ENCODE results near the gene RGMB. TPM values are rescaled to one million over a fixed set of nuclear protein-coding genes. Genes with fewer than 3 reads are reported as not detected.
A peak's percentile ranks its signal among the peaks of the same experiment; 100 is the strongest.

RGMB gene
- total RNA-seq, 1 experiment from 2014 or later: 16.4 TPM

DNA sequence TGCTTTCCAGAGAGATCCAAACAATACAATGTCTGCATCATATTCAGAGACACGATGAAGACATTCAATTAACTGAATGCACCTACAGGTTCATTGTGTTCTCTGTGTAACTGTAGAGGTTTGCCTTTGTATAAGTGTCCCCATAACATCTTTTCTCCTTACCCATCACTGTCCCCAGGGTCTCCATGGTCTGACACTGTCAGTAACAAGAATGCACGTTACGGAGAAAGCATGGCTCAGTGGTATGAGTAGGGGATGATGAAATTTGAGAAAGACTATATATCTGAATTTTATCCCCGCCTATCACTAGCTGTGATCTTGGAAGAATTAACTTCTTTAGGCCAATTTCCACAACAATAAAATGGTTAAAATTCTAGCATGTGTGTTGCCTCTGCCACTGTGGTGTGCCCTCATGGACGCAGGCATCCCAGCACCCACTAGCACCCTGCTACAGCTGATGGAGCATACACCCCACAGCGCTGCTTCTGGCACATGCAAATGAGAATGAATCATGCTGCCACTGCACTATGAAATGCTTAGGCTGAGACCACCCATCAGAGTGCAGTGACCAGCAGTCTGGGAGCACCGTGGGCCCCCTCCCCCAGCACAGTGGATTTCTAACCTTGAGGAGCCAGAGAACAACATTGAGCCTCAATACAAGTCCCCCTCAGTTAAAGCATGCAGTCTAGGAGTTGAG, 54.3 kb downstream of the RGMB start:
- H3K9me3 ChIP-seq: no peaks in the 10 kb centered on the region
- H3K27me3 ChIP-seq (replicated peaks; ENCODE audit: control insufficient read depth, insufficient read depth, low read length): no peaks in the 10 kb centered on the region
- H3K27me3 Mint-ChIP-seq (ENCODE audit: insufficient read depth, unreplicated experiment): no peaks in the 10 kb centered on the region
- no TSS peak for BruUV-seq (replicated peaks)
- H3K4me3 ChIP-seq (ENCODE audit: low read depth, low read length): no peak overlapping the region
- H3K27ac Mint-ChIP-seq (ENCODE audit: unreplicated experiment): no peak overlapping the region
- H3K4me1 ChIP-seq: no peaks in the 10 kb centered on the region
- POLR2A ChIA-PET: no interaction called here
- no peaks in the 10 kb centered on the region for H3K4me1 Mint-ChIP-seq (ENCODE audit: low read depth, unreplicated experiment)
- H3K36me3 Mint-ChIP-seq (ENCODE audit: insufficient read depth, unreplicated experiment): no peaks in the 10 kb centered on the region
- H3K9me3 Mint-ChIP-seq (ENCODE audit: unreplicated experiment): no peaks in the 10 kb centered on the region
- DNase-seq: no peak
- no peak overlapping the region for H3K4me3 Mint-ChIP-seq (ENCODE audit: unreplicated experiment)
- intact Hi-C loops (cut with micrococcal nuclease; ENCODE audit: unreplicated experiment): loop anchor here (1.0 to 10.0 kb wide), 3 partner anchors 59 to 1593 kb away; no protein-coding TSS in a partner anchor
- TF ChIP-seq, protein P1, sequence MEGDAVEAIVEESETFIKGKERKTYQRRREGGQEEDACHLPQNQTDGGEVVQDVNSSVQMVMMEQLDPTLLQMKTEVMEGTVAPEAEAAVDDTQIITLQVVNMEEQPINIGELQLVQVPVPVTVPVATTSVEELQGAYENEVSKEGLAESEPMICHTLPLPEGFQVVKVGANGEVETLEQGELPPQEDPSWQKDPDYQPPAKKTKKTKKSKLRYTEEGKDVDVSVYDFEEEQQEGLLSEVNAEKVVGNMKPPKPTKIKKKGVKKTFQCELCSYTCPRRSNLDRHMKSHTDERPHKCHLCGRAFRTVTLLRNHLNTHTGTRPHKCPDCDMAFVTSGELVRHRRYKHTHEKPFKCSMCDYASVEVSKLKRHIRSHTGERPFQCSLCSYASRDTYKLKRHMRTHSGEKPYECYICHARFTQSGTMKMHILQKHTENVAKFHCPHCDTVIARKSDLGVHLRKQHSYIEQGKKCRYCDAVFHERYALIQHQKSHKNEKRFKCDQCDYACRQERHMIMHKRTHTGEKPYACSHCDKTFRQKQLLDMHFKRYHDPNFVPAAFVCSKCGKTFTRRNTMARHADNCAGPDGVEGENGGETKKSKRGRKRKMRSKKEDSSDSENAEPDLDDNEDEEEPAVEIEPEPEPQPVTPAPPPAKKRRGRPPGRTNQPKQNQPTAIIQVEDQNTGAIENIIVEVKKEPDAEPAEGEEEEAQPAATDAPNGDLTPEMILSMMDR (IDR thresholded peaks at IDR 0.05; ENCODE audit: insufficient read depth in 1 of 2, low read depth in 1 of 2, low read length in 1 of 2, severe bottlenecking in 1 of 2, unreplicated experiment in 1 of 2): no peak
- H3K36me3 ChIP-seq (ENCODE audit: control insufficient read depth, insufficient read depth, low read length): no peaks in the 10 kb centered on the region
- CTCF ChIA-PET: no interaction called here

GRCh38 chr5:98836175-98836574, 62.7 kb downstream of the RGMB start:
- TF ChIP-seq, protein P1 (IDR thresholded peaks at IDR 0.05; ENCODE audit: insufficient read depth in 1 of 2, low read depth in 1 of 2, low read length in 1 of 2, severe bottlenecking in 1 of 2, unreplicated experiment in 1 of 2): no peak
- no peaks in the 10 kb centered on the region for H3K27me3 Mint-ChIP-seq (ENCODE audit: insufficient read depth, unreplicated experiment)
- POLR2A ChIA-PET: no interaction called here

DNA sequence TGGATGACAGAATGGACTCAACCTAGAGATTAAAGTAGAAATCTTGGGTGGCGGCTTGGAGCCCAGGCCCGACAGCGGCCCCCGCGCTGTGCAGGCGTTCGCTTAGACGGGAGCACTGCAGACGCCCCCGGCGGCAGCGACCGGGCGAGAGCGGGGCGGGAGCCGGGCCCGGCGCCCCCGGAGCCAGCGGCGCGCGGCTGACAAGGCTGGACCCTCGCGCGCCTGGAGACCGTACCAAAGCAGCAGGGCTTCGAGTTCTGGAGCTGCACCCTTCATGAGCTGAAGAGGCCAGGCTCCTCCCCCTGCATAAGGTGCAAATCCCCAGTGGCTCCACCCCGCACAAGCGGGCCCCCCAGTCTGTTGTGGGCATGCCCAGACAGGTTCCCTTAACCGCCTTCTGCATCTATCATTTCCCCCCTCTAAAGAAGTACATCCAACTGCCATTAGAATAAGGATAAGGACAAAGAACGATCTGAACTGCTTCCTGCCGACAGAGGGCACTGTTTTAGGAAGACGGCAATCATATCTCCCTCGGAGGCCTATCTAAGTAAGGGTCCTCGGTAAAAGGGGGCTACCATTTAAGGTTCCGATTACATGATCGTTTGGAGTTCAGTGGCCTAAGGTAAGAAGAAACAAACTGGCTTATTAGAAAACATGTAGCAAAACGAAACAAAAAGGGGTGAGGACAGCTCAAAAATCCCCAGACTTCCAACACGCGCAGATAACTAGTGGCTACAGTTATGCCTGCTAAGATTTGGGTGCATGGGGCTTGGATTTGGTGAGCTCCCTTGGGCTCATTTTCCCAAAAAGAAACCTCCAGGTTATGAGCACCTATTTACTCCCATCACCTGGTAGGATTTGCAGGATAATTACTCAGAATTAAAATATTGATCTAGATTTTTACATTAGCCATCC, 66.3 kb downstream of the RGMB start:
- Histone ChIP-seq H3K9me3 (peaks cover 9% of the 10 kb centered on the region), H3K27me3 (replicated peaks; ENCODE audit: control insufficient read depth, insufficient read depth, low read length) (no peaks in the 10 kb centered on the region), H3K4me3 (ENCODE audit: low read depth, low read length) (peak overlapping the region; percentile 15), H3K4me1 (no peaks in the 10 kb centered on the region), H3K36me3 (ENCODE audit: control insufficient read depth, insufficient read depth, low read length) (no peaks in the 10 kb centered on the region)
- Mint-ChIP-seq H3K27ac (ENCODE audit: unreplicated experiment) (no peak overlapping the region), H3K9me3 (ENCODE audit: unreplicated experiment) (no peaks in the 10 kb centered on the region), H3K27me3 (ENCODE audit: insufficient read depth, unreplicated experiment) (no peaks in the 10 kb centered on the region), H3K4me1 (ENCODE audit: low read depth, unreplicated experiment) (no peaks in the 10 kb centered on the region), H3K4me3 (ENCODE audit: unreplicated experiment) (peak overlapping the region; percentile 65), H3K36me3 (ENCODE audit: insufficient read depth, unreplicated experiment) (no peaks in the 10 kb centered on the region)
- TF ChIP-seq, protein P1 (IDR thresholded peaks at IDR 0.05; ENCODE audit: insufficient read depth in 1 of 2, low read depth in 1 of 2, low read length in 1 of 2, severe bottlenecking in 1 of 2, unreplicated experiment in 1 of 2): peak; percentile 20 to 40
- BruUV-seq (replicated peaks): no TSS peak
- ChIA-PET POLR2A (no interaction called here), CTCF (no interaction called here)
- DNase-seq: peak in 1 of 2 experiments; percentile 13
- intact Hi-C loops (cut with micrococcal nuclease; ENCODE audit: unreplicated experiment): no loop called here

More at GRCh38 chr5:98836175-98836574, 62.7 kb downstream of the RGMB start:
- intact Hi-C loops (cut with micrococcal nuclease; ENCODE audit: unreplicated experiment): no loop called here
- no TSS peak for BruUV-seq (replicated peaks)
- Mint-ChIP-seq H3K4me1 (ENCODE audit: low read depth, unreplicated experiment) (no peaks in the 10 kb centered on the region), H3K27ac (ENCODE audit: unreplicated experiment) (no peak overlapping the region), H3K9me3 (ENCODE audit: unreplicated experiment) (no peaks in the 10 kb centered on the region), H3K36me3 (ENCODE audit: insufficient read depth, unreplicated experiment) (peaks cover 5% of the 10 kb centered on the region), H3K4me3 (ENCODE audit: unreplicated experiment) (no peak overlapping the region)
- Histone ChIP-seq H3K9me3 (no peaks in the 10 kb centered on the region), H3K36me3 (ENCODE audit: control insufficient read depth, insufficient read depth, low read length) (no peaks in the 10 kb centered on the region), H3K4me3 (ENCODE audit: low read depth, low read length) (no peak overlapping the region), H3K4me1 (no peaks in the 10 kb centered on the region), H3K27me3 (replicated peaks; ENCODE audit: control insufficient read depth, insufficient read depth, low read length) (no peaks in the 10 kb centered on the region)
- DNase-seq: no peak
- CTCF ChIA-PET: no interaction called here

Data from Caco-2 (cell line).